ENCODE data around the gene ENO2.

ENO2 gene

GRCh38 chr12:6948873-6949594, 34.7 kb downstream of the ENO2 start:
- DNase-seq (ENCODE audit: low spot score) = peak; percentile 52

- DNase-seq (ENCODE audit: low spot score) = peak; percentile 40
Measured at GRCh38 chr12:6950401-6950801, 36.0 kb downstream of the ENO2 start.

DNA sequence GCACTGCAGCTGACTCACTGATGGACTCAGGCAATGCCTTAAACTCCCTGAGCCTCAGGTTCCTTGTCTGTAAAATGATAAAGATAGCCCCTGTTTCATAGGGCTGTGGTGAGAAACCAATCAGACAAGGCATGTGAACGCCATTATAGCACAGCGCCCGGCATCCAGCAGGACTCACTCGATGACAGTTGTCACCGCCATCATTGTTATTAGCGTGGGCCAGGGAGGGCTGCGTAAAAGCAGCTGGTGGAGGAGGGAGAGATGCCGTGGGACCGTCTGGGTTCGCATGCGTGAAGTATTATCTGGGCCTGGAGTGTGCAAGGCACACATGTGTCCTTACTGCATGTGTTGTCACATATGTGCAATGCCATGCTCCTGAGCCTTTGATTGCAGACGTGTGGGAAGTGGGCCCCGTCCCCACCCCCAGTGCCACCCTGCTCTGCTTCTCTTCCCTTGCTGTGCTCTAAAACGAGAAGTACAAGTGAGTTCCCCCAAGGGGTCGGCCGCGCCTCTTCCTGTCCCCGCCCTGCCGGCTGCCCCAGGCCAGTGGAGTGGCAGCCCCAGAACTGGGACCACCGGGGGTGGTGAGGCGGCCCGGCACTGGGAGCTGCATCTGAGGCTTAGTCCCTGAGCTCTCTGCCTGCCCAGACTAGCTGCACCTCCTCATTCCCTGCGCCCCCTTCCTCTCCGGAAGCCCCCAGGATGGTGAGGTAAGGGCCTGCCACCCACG, 36.6 kb downstream of the ENO2 start, which contains the start of gene PTPN6:
TSS of gene PTPN6 (plus strand) at position 546 of the 730 bp plus-strand sequence. CDS start at position 703, 157 bp downstream.
- DNase-seq (ENCODE audit: low spot score) = peak; percentile 62

DNA sequence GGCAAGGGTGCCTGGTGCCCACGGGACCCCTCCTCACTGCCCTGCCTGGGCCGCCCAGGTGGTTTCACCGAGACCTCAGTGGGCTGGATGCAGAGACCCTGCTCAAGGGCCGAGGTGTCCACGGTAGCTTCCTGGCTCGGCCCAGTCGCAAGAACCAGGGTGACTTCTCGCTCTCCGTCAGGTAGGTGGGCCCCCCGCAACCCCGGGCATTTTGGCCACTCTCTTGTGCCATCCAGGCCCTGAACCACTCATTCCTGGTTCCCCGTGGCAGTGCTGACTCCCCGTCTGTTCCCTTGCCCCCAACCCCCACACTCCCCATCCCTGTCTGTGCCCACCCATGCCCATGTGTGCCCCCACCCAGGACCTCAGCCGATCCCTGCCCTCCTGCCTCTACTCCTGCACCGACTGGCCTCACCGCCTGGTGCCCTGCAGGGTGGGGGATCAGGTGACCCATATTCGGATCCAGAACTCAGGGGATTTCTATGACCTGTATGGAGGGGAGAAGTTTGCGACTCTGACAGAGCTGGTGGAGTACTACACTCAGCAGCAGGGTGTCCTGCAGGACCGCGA, 37.3 kb downstream of the ENO2 start:
- DNase-seq (ENCODE audit: low spot score) = peak; percentile 41

DNA sequence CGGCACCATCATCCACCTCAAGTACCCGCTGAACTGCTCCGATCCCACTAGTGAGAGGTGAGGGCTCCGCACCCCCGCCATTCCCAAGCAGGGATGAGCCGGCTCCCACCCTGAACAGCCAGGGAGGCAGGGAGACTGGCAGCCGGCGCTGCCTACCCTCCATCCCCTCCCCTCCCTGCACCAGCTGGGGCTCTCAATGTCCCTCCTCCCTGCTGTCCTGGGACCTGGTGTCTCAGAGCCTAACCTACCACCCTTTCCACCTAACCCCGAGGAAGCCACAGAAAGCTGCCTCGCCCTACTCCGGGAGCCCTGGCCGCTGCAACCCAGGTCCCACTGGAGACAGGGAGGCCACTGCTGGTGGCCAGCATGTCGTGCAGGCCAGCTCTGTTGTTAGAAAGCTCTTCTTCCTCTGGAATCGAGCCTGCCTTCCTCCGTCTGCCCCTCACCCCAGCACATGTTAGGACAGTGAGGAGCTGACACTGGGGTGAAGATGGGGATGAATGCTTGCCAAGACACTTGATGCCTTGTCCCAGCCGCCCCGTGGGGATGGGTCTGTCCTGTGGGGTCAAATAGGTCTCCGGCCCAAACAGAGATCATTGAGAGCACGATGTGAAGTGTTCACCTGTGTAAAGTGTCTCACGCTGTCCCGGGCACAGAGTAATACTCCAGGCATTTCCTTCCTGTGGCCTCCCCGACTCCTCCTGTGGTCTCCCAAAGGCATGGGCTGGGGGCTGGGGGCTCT, 37.9 kb downstream of the ENO2 start:
- DNase-seq (ENCODE audit: low spot score) = no peak

GRCh38 chr12:6952863-6953441, 38.6 kb downstream of the ENO2 start:
- DNase-seq (ENCODE audit: low spot score) = no peak

GRCh38 chr12:6953442-6954315, 39.3 kb downstream of the ENO2 start:
- DNase-seq (ENCODE audit: low spot score) = peak; percentile 82

GRCh38 chr12:6954316-6955107, 40.1 kb downstream of the ENO2 start:
- no peak for DNase-seq (ENCODE audit: low spot score)

- DNase-seq (ENCODE audit: low spot score) = no peak
Measured at GRCh38 chr12:6955108-6956020, 41.0 kb downstream of the ENO2 start.

DNA sequence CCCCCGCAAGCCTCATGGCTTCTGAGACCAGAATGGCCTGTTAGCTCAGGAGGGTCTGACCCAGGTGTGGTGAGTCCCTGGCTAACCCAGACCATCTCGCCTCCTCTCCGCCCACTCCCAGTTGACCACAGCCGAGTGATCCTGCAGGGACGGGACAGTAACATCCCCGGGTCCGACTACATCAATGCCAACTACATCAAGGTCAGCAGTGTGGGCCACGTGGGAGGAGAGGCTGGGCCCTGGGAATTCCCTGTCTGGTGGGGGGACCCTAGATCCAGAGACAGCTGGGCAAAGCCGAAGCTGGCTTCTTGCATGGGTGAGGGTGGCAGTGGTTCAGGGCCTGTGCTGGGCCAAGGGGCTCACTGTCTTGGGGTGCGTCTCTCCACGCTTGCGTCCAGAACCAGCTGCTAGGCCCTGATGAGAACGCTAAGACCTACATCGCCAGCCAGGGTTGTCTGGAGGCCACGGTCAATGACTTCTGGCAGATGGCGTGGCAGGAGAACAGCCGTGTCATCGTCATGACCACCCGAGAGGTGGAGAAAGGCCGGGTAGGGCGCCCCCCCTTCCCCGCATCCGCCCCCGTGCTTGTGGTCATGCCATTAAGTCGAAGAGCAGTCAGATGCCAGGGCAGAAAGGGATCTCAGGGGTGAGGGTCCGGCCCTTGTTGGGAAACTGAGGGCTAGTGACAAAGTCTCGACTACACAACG, 41.8 kb downstream of the ENO2 start:
- peak; percentile 36 for DNase-seq (ENCODE audit: low spot score)

DNA sequence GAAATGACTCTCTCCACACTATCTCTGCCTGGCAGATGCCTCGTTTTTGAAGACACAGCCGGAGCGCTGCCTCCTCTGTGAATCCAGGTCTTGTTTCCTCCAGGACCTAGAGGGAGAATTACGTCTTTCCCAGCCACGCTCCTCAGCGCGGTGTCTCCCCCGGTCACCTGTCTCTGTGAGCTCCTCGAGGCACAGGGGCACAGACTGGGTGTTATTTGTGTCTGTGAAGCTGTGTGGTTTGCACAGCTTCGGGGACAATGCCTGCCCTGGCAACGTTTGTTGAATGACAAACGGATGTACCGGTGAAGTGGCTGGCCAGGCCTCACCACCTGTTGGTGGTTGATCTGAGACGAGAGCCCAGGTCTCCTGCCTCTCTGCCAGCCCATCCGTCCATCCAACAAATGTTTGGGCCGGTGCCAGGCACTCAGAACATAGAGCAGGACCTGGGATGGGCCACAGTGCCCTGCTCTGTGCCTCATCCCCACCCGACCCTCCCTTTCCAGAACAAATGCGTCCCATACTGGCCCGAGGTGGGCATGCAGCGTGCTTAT, 42.8 kb downstream of the ENO2 start:
- peak; percentile 51 for DNase-seq (ENCODE audit: low spot score)

DNA sequence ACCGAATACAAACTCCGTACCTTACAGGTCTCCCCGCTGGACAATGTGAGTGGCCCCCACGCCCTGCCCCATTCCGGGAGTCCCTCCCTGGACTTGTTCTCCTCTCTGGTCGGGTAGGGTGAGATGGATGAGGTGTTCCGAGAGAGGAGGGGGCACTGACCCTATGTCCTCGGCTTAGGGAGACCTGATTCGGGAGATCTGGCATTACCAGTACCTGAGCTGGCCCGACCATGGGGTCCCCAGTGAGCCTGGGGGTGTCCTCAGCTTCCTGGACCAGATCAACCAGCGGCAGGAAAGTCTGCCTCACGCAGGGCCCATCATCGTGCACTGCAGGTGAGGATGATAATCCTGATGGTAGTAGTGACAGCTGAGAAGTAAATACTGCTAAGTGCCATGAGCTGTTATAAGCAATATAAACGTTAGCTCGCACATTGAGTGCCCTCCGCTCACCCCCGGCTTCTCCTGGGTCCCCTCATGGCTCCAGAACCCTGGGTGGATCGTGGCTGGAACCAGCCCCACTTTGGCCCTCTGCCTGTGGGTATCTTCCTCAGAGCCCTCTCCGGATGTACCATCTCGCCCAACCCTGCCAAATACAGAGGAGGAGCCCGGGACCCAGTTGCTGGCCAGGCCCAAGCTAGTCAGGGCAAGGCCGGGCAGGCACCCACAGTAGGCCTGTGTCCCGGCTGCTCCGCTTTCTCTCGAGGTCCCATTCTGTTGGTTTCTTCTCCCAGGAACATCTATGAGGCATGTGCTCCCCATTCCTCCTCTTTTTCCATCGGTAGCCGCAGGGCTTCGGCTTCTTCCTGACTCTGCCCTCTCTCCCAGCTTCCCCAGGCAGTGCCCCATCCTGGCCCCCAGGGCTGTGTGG, 43.6 kb downstream of the ENO2 start:
- DNase-seq (ENCODE audit: low spot score) = no peak

- DNase-seq (ENCODE audit: low spot score) = no peak
Measured at GRCh38 chr12:6958609-6959057, 44.3 kb downstream of the ENO2 start.

DNA sequence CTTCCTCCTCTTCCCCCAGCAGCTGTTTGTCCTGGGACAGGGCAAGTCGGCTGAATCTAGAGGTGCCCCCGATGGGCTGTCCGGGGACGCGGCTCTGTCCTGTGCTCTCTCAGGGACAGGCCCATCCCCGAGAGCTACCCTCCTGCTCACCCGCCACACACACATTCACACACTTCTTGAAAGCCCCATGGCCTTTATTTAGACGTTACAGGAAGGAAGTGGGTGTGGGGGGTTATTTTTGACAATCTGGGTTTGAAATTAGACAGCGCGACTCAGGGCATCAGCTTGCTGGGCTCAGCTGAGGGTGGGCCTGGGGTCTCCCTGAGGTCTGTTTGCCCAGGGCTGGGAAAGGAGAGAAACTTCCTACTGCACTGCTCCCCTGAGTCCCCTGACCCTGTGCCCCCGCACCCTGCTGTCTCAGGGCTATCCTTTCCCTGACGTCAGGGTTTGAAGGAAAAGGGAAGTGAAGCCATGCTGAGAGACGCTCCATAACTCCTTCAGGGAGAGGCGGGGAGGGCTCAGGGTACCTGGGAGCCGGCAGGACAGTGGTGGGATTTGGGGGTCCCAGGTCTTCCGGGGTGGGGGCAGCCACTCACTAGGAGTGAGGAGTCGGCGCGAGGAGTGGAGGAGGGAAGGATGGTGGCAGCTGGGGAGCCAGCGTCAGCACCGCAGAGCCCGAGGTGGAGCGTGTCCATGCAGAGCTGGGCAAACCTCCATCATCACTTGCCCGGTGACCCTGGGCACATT, 44.9 kb downstream of the ENO2 start:
- DNase-seq (ENCODE audit: low spot score) = peak; percentile 86

GRCh38 chr12:6959805-6960592, 45.6 kb downstream of the ENO2 start:
- no peak for DNase-seq (ENCODE audit: low spot score)

Data from CD4-positive, alpha-beta T cell treated with Interleukin-2 at 100 ng/mL for 4 hours (primary cell).